Thyroid gland (tissue), 4 donors: ENCODE data around the gene GLRA3. TPM values are rescaled to one million over a fixed set of nuclear protein-coding genes. Genes with fewer than 3 reads are reported as not detected.

ENCODE experiments used
- DNase-seq, 2 donors: peaks; one replicate each; pipeline ENCODE4 v3.0.0-alpha.2; 2019
- H3K27ac ChIP-seq, 3 donors: fragments of 200-600 bp; sonication (generic); 1 replicate in 2 of 3; 2 replicates in 1 of 3; pipeline ENCODE4 v1.5.1; 2016 to 2019; ENCODE audit warnings: mild to moderate bottlenecking in 1 of 3, moderate library complexity in 1 of 3
- H3K27me3 ChIP-seq: fragments of 200-600 bp; sonication (generic); one replicate; pipeline ENCODE4 v1.5.1; 2019
- H3K36me3 ChIP-seq, 2 donors: fragments of 200-600 bp; sonication (generic); one replicate each; pipeline ENCODE4 v1.5.1; 2016 to 2019
- H3K4me1 ChIP-seq, 2 donors: fragments of 200-600 bp; sonication (generic); one replicate each; pipeline ENCODE4 v1.5.1; 2017 to 2019
- H3K4me3 ChIP-seq, 3 donors: fragments of 200-600 bp; sonication (generic); replicated peaks in 1 of 3; 1 replicate in 2 of 3; 2 replicates in 1 of 3; pipeline ENCODE4 v1.5.1; 2016; ENCODE audit warnings: mild to moderate bottlenecking in 1 of 3
- H3K9me3 ChIP-seq: fragments of 200-600 bp; sonication (generic); one replicate; pipeline ENCODE4 v1.5.1; 2017
- POLR2A ChIP-seq, 2 donors: fragments of 450-650 bp; IDR thresholded peaks; one replicate each; pipeline ENCODE4 v1.6.1; 2017; ENCODE audit warnings: antibody characterized with exemption in 2 of 2, mild to moderate bottlenecking in 2 of 2, moderate library complexity in 1 of 2
- WGBS, 2 donors: methylation state at CpG; one replicate each; pipeline ENCODE4 v1.1.5; 2017; 5-methylcytosine and 5-hydroxymethylcytosine counted together
- intact Hi-C: fragments of 100-400 bp; cut with DNase I; formaldehyde crosslinking; loops from one replicate; pipeline ENCODE4 v1.15.1; 2023
- total RNA-seq, 4 donors: library from RNA; depleted of rRNA; stranded (reverse); fragments of >200 nt; gene quantifications; one replicate each; pipeline ENCODE4 v1.2.3, GENCODE V29; 2016
- TF ChIP-seq, protein P1 (sequence below), 6 experiments: fragments of 200-600 bp in 3 of 6; fragments of 450-650 bp in 3 of 6; sonication (generic) in 3 of 6; IDR thresholded peaks; one replicate each; pipeline ENCODE4 v1.5.1; 2016 to 2019; ENCODE audit warnings: antibody characterized with exemption in 6 of 6, mild to moderate bottlenecking in 2 of 6, inconsistent platforms in 1 of 6, moderate library complexity in 1 of 6

The GLRA3 gene
- total RNA-seq, 4 donors from 2014 or later = not detected

DNA sequence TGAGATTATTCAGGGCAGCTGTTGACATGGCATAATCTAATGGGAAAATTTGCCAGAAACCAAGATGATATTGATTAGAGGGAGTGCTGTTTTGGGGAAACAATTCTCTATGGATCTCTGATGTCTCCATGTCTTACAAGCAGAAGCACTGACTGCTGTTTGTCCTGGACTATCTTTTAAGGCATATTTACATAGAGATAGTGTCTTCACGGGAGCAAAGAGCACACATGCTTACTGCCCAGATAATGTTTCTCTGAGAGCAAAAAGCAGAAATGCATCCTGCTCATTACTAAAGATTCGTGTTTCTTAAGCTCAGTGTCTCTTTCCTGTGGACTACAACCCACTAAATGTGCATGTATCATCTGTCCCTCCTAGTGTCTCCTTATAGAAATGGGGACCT, 41.3 kb upstream of the GLRA3 start:
- H3K27me3 ChIP-seq = no peaks in the 10 kb centered on the region
- WGBS, 2 donors = 34 to 48% methylated on average over 2 of the region's 2 CpGs
- H3K4me3 ChIP-seq = no peak overlapping the region
- no peaks in the 10 kb centered on the region for H3K36me3 ChIP-seq
- intact Hi-C loops = no loop called here
- no peaks in the 10 kb centered on the region for H3K4me1 ChIP-seq
- no peaks in the 10 kb centered on the region for H3K9me3 ChIP-seq
- no peak for TF ChIP-seq POLR2A (IDR thresholded peaks at IDR 0.05)
- TF ChIP-seq, protein P1, sequence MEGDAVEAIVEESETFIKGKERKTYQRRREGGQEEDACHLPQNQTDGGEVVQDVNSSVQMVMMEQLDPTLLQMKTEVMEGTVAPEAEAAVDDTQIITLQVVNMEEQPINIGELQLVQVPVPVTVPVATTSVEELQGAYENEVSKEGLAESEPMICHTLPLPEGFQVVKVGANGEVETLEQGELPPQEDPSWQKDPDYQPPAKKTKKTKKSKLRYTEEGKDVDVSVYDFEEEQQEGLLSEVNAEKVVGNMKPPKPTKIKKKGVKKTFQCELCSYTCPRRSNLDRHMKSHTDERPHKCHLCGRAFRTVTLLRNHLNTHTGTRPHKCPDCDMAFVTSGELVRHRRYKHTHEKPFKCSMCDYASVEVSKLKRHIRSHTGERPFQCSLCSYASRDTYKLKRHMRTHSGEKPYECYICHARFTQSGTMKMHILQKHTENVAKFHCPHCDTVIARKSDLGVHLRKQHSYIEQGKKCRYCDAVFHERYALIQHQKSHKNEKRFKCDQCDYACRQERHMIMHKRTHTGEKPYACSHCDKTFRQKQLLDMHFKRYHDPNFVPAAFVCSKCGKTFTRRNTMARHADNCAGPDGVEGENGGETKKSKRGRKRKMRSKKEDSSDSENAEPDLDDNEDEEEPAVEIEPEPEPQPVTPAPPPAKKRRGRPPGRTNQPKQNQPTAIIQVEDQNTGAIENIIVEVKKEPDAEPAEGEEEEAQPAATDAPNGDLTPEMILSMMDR (IDR thresholded peaks at IDR 0.05) = no peak
- DNase-seq = no peak
- H3K27ac ChIP-seq = no peak overlapping the region

DNA sequence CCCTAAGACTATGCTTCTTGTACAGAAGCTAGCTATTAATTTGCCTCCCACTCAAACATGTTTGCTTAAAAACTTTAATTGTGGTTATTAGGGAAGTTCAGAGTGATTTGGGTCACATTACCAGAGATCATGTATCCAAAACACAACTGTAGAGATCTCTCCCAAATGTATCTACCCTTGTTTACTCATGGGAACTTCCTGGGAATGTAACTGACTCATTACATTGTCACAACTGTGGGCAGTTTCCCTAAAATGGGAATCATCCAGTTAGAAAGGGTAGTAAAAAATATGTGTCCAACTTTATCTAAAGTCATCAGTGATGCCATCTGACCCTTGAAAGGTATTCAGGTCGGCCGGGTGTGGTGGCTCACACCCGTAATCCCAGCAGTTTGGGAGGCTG, 40.3 kb upstream of the GLRA3 start:
- no peak overlapping the region for H3K27ac ChIP-seq
- no peak for DNase-seq
- H3K36me3 ChIP-seq = no peaks in the 10 kb centered on the region
- WGBS, 2 donors = 75 to 81% methylated on average over 3 of the region's 3 CpGs
- intact Hi-C loops = no loop called here
- no peaks in the 10 kb centered on the region for H3K27me3 ChIP-seq
- no peaks in the 10 kb centered on the region for H3K9me3 ChIP-seq
- no peaks in the 10 kb centered on the region for H3K4me1 ChIP-seq
- no peak for TF ChIP-seq POLR2A (IDR thresholded peaks at IDR 0.05)
- TF ChIP-seq, protein P1 (IDR thresholded peaks at IDR 0.05) = no peak
- no peak overlapping the region for H3K4me3 ChIP-seq

DNA sequence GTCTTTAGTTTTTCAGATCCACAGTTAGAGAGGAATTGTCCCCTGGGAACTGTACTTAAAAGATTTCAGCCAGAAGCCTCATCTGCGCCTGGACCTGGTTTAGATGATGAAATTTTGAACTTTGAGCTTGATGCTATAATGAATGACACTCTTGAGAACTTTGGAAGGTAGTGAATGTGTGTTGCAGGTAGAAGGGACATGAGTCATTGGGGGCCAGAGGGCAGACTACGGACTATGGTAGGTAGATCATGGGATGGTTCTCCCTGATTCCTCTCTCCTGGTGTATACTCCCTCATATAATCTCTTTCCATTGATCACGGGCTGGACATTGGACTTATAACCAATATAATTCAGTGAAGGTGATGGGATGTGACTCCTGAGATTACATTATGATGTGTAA, 38.9 kb upstream of the GLRA3 start:
- Histone ChIP-seq H3K36me3 (no peaks in the 10 kb centered on the region), H3K27me3 (no peaks in the 10 kb centered on the region), H3K4me3 (no peak overlapping the region), H3K4me1 (no peaks in the 10 kb centered on the region), H3K9me3 (no peaks in the 10 kb centered on the region), H3K27ac (no peak overlapping the region)
- TF ChIP-seq POLR2A (IDR thresholded peaks at IDR 0.05) = no peak
- TF ChIP-seq, protein P1 (IDR thresholded peaks at IDR 0.05) = no peak
- 80 to 85% methylated on average over 3 of the region's 3 CpGs for WGBS, 2 donors
- no peak for DNase-seq
- intact Hi-C loops = no loop called here

DNA sequence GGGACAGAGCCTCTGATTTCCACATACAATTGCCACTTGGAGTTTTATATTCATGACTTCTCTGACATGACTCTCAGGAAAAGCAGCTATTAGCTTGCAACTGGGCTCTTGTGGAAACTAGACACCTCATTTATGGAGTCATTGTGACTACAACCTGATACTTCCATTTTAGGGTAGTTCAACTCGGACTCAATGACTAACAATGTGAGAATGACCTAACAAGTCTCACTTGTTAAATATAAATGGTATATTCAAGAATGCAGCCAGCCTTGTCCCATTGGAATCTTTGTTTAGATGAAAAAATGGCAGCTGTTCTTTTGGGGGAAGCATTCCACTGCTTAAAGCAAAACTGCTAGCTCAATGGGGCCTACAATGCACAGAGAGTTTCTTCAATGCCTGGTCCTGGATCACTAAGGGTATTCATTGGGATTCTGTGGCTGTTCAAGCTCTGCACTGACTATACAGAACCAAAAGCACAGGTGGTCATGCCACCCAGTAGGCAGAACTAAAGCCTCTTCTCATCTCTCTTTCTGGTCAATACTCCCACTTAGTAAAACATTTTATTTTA, 36.5 kb upstream of the GLRA3 start:
- no peak for DNase-seq
- TF ChIP-seq, protein P1 (IDR thresholded peaks at IDR 0.05) = no peak
- no peak for TF ChIP-seq POLR2A (IDR thresholded peaks at IDR 0.05)
- Histone ChIP-seq H3K4me1 (no peaks in the 10 kb centered on the region), H3K27me3 (no peaks in the 10 kb centered on the region), H3K9me3 (no peaks in the 10 kb centered on the region), H3K27ac (no peak overlapping the region), H3K4me3 (no peak overlapping the region), H3K36me3 (no peaks in the 10 kb centered on the region)
- intact Hi-C loops = no loop called here
- 50 to 71% methylated on average over 1 of the region's 1 CpG for WGBS, 2 donors

DNA sequence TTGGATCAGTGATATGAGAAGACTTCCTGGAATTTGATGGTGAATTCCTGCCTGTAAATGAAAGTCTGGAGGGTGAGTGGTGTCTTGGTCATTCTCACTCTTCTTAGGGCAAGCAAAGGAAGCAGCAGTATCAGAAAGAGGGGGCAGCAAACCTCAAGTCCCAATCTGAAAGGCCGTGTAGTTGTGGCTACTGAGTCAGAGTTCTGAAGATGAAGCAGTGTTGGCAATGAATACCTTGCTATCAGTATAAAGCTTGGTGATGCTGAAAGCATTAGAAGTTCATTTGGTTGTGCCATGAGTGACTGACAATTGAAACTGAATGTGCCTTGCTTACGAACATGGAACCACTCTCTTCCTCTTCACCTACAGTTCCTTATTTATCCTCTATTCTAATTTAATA, 35.0 kb upstream of the GLRA3 start:
- Histone ChIP-seq H3K27ac (no peak overlapping the region), H3K4me3 (no peak overlapping the region), H3K4me1 (no peaks in the 10 kb centered on the region), H3K36me3 (no peaks in the 10 kb centered on the region), H3K27me3 (no peaks in the 10 kb centered on the region), H3K9me3 (no peaks in the 10 kb centered on the region)
- intact Hi-C loops = no loop called here
- TF ChIP-seq POLR2A (IDR thresholded peaks at IDR 0.05) = no peak
- TF ChIP-seq, protein P1 (IDR thresholded peaks at IDR 0.05) = no peak
- no peak for DNase-seq
- 89% methylated on average over 2 of the region's 2 CpGs for WGBS, 2 donors
